ENCODE data around the gene FOXP4. TPM values are rescaled to one million over a fixed set of nuclear protein-coding genes. Genes with fewer than 3 reads are reported as not detected.

The FOXP4 gene
- total and polyA plus RNA-seq, 8 donors, result 7.9 to 70.4 (median 30.7) TPM

GRCh38 chr6:41630069-41630468, 83.9 kb downstream of the FOXP4 start:
- intact Hi-C loops (cut with DNase I; ENCODE audit: low total_unique reads), result no loop called here
- Histone ChIP-seq H3K4me3 (no peak overlapping the region), H3K9me3 (no peaks in the 10 kb centered on the region), H3K27ac (no peak overlapping the region), H3K27me3 (peaks cover 0 to 21% (median 0%) of the 10 kb centered on the region in 3 donors), H3K36me3 (no peaks in the 10 kb centered on the region), H3K4me1 (peaks cover 0 to 12% (median 5%) of the 10 kb centered on the region in 4 donors)
- no peak for DNase-seq
- TF ChIP-seq POLR2A (IDR thresholded peaks at IDR 0.05) (no peak), POLR2AphosphoS5 (IDR thresholded peaks at IDR 0.05) (no peak), EP300 (IDR thresholded peaks at IDR 0.05) (no peak)
- TF ChIP-seq, protein P1, sequence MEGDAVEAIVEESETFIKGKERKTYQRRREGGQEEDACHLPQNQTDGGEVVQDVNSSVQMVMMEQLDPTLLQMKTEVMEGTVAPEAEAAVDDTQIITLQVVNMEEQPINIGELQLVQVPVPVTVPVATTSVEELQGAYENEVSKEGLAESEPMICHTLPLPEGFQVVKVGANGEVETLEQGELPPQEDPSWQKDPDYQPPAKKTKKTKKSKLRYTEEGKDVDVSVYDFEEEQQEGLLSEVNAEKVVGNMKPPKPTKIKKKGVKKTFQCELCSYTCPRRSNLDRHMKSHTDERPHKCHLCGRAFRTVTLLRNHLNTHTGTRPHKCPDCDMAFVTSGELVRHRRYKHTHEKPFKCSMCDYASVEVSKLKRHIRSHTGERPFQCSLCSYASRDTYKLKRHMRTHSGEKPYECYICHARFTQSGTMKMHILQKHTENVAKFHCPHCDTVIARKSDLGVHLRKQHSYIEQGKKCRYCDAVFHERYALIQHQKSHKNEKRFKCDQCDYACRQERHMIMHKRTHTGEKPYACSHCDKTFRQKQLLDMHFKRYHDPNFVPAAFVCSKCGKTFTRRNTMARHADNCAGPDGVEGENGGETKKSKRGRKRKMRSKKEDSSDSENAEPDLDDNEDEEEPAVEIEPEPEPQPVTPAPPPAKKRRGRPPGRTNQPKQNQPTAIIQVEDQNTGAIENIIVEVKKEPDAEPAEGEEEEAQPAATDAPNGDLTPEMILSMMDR (IDR thresholded peaks at IDR 0.05), result no peak
- 82 to 90% (median 87%) methylated on average over 6 of the region's 6 CpGs for WGBS, 5 donors

- Histone ChIP-seq H3K27me3 (peaks cover 0 to 28% (median 0%) of the 10 kb centered on the region in 3 donors), H3K4me1 (peaks cover 0 to 4% (median 0%) of the 10 kb centered on the region in 4 donors), H3K27ac (no peak overlapping the region), H3K4me3 (no peak overlapping the region), H3K36me3 (no peaks in the 10 kb centered on the region), H3K9me3 (no peaks in the 10 kb centered on the region)
- intact Hi-C loops (cut with DNase I; ENCODE audit: low total_unique reads), result no loop called here
- TF ChIP-seq, protein P1 (IDR thresholded peaks at IDR 0.05), result no peak
- TF ChIP-seq POLR2A (IDR thresholded peaks at IDR 0.05) (no peak), POLR2AphosphoS5 (IDR thresholded peaks at IDR 0.05) (no peak), EP300 (IDR thresholded peaks at IDR 0.05) (no peak)
- WGBS, 5 donors, result 82 to 95% (median 91%) methylated on average over 6 to 8 of the region's 8 CpGs
- DNase-seq, result no peak
These were observed 84.8 kb downstream of the FOXP4 start for GRCh38 chr6:41630946-41631345.

DNA sequence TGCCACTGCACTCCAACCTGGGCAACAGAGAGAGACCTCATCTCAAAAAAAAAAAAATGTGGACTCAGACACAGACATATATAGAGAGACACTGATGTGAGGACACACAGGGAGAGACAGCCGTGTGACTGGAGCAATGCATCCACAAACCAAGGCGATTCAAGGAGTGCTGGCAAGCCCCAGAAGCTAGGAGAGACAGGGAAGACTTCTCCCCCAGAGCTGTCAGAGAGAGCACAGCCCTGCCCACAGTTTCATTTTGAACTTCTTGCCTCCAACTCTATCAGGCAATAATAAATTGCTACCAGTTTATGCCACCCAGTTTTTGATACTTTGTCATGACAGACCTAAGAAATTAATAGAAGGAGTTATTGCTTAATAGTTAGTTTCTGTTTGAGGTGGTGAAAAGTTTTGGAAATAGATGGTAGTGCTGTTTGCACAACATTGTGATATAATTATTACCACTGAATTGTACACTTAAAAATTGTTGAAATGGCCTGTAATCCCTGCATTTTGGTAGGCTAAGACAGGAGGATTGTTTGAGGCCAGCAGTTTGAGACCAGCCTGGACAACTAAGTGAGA, 87.0 kb downstream of the FOXP4 start:
- intact Hi-C loops (cut with DNase I; ENCODE audit: low total_unique reads), result no loop called here
- no peak overlapping the region for H3K4me3 ChIP-seq
- TF ChIP-seq EP300 (IDR thresholded peaks at IDR 0.05), result no peak
- TF ChIP-seq, protein P1 (IDR thresholded peaks at IDR 0.05), result no peak
- TF ChIP-seq POLR2AphosphoS5 (IDR thresholded peaks at IDR 0.05), result no peak
- no peak for TF ChIP-seq POLR2A (IDR thresholded peaks at IDR 0.05)
- peaks cover 7 to 44% (median 15%) of the 10 kb centered on the region in 3 donors for H3K27me3 ChIP-seq
- no peaks in the 10 kb centered on the region for H3K9me3 ChIP-seq
- 82 to 89% (median 83%) methylated on average over 2 of the region's 2 CpGs for WGBS, 5 donors
- peaks cover 16 to 21% (median 17%) of the 10 kb centered on the region in 4 donors for H3K4me1 ChIP-seq
- H3K27ac ChIP-seq, result no peak overlapping the region
- no peak for DNase-seq
- H3K36me3 ChIP-seq, result no peaks in the 10 kb centered on the region

- Histone ChIP-seq H3K4me3 (no peak overlapping the region), H3K27ac (no peak overlapping the region), H3K27me3 (peaks cover 7 to 59% (median 28%) of the 10 kb centered on the region in 3 donors), H3K4me1 (peaks cover 24 to 35% (median 29%) of the 10 kb centered on the region in 4 donors), H3K36me3 (no peaks in the 10 kb centered on the region), H3K9me3 (no peaks in the 10 kb centered on the region)
- TF ChIP-seq EP300 (IDR thresholded peaks at IDR 0.05) (no peak), POLR2A (IDR thresholded peaks at IDR 0.05) (no peak), POLR2AphosphoS5 (IDR thresholded peaks at IDR 0.05) (no peak)
- TF ChIP-seq, protein P1 (IDR thresholded peaks at IDR 0.05), result no peak
- intact Hi-C loops (cut with DNase I; ENCODE audit: low total_unique reads), result no loop called here
- peak in 1 of 2 donors; percentile 84 for DNase-seq
- WGBS, 5 donors, result 50 to 60% (median 53%) methylated on average over 3 to 4 of the region's 4 CpGs
These were observed 88.5 kb downstream of the FOXP4 start for GRCh38 chr6:41634657-41635056.
